H9 (cell line): ENCODE results near the gene FBXL16. TPM values are rescaled to one million over a fixed set of nuclear protein-coding genes. Genes with fewer than 3 reads are reported as not detected.
A peak's percentile ranks its signal among the peaks of the same experiment; 100 is the strongest.

ENCODE experiments used
- DNase-seq: peaks from one replicate; pipeline ENCODE4 v3.0.0-alpha.2; 2017
- H2AFZ ChIP-seq: one replicate; pipeline ENCODE4 v1.6.1; 2013; ENCODE audit warnings: mild to moderate bottlenecking, low read length, control low read depth, moderate library complexity
- H2AK5ac ChIP-seq: 2 replicates; pipeline ENCODE4 v1.6.1; 2013; ENCODE audit warnings: low read length, control low read depth, mixed read lengths; ENCODE audit not compliant: insufficient read length
- H2BK120ac ChIP-seq: one replicate; pipeline ENCODE4 v1.6.1; 2013; ENCODE audit warnings: low read depth, mild to moderate bottlenecking, low read length, control low read depth, inconsistent platforms; ENCODE audit not compliant: poor library complexity, severe bottlenecking
- H2BK12ac ChIP-seq: 2 replicates; pipeline ENCODE4 v1.6.1; 2013; ENCODE audit warnings: low read length, control low read depth, mixed read lengths, low read depth; ENCODE audit not compliant: insufficient read length
- H2BK15ac ChIP-seq: 2 replicates; pipeline ENCODE4 v1.6.1; 2013; ENCODE audit warnings: low read depth, low read length, control low read depth
- H2BK20ac ChIP-seq: one replicate; pipeline ENCODE4 v1.6.1; 2013; ENCODE audit warnings: low read depth, mild to moderate bottlenecking, low read length, control low read depth, inconsistent platforms; ENCODE audit not compliant: poor library complexity, severe bottlenecking
- H2BK5ac ChIP-seq: 2 replicates; pipeline ENCODE4 v1.6.1; 2013; ENCODE audit warnings: low read length, control low read depth, mixed read lengths; ENCODE audit not compliant: insufficient read length
- H3K14ac ChIP-seq: 2 replicates; pipeline ENCODE4 v1.6.1; 2013; ENCODE audit warnings: low read length, control low read depth; ENCODE audit not compliant: insufficient read depth
- H3K18ac ChIP-seq: 2 replicates; pipeline ENCODE4 v1.6.1; 2013; ENCODE audit warnings: low read depth, mild to moderate bottlenecking, mixed read lengths, low read length, control low read depth; ENCODE audit not compliant: insufficient read length
- H3K23ac ChIP-seq: 2 replicates; pipeline ENCODE4 v1.6.1; 2013; ENCODE audit warnings: low read length, control low read depth, mixed read lengths, low read depth; ENCODE audit not compliant: insufficient read length
- H3K23me2 ChIP-seq: 2 replicates; pipeline ENCODE4 v1.6.1; 2013; ENCODE audit warnings: low read depth, mild to moderate bottlenecking, mixed read lengths, low read length, control low read depth; ENCODE audit not compliant: insufficient read length, poor library complexity, severe bottlenecking
- H3K27ac ChIP-seq: 2 replicates; pipeline ENCODE4 v1.5.1; 2013; ENCODE audit warnings: low read length, control low read depth, mixed read lengths, low read depth; ENCODE audit not compliant: insufficient read length
- H3K27me3 ChIP-seq: 2 replicates; pipeline ENCODE4 v1.6.1; 2013; ENCODE audit warnings: low read length, control low read depth, inconsistent platforms; ENCODE audit not compliant: insufficient read depth
- H3K4ac ChIP-seq: 2 replicates; pipeline ENCODE4 v1.6.1; 2013; ENCODE audit warnings: low read depth, mild to moderate bottlenecking, control low read depth, inconsistent platforms, low read length, moderate library complexity
- H3K4me1 ChIP-seq: 2 replicates; pipeline ENCODE4 v1.6.1; 2013; ENCODE audit warnings: low read length, control low read depth, inconsistent platforms; ENCODE audit not compliant: insufficient read depth
- H3K4me2 ChIP-seq: 2 replicates; pipeline ENCODE4 v1.6.1; 2013; ENCODE audit warnings: low read length, control low read depth, mixed read lengths; ENCODE audit not compliant: insufficient read length, insufficient read depth
- H3K56ac ChIP-seq: 2 replicates; pipeline ENCODE4 v1.6.1; 2013; ENCODE audit warnings: low read depth, mild to moderate bottlenecking, mixed read lengths, low read length, control low read depth; ENCODE audit not compliant: insufficient read length
- H3K79me1 ChIP-seq: 2 replicates; pipeline ENCODE4 v1.6.1; 2013; ENCODE audit warnings: low read depth, mild to moderate bottlenecking, moderate library complexity, low read length, control low read depth, inconsistent platforms; ENCODE audit not compliant: insufficient read depth, poor library complexity, severe bottlenecking
- H3K79me2 ChIP-seq: 2 replicates; pipeline ENCODE4 v1.6.1; 2013; ENCODE audit warnings: low read length, control low read depth, inconsistent platforms; ENCODE audit not compliant: insufficient read depth
- H3K9ac ChIP-seq: 2 replicates; pipeline ENCODE4 v1.6.1; 2013; ENCODE audit warnings: low read length, control low read depth, mixed read lengths; ENCODE audit not compliant: insufficient read length; ENCODE audit errors: extremely low read depth
- H3K9me3 ChIP-seq: one replicate; pipeline ENCODE4 v1.6.1; 2013; ENCODE audit warnings: low read depth, low read length, inconsistent platforms; ENCODE audit not compliant: control insufficient read depth
- H3T11ph ChIP-seq: one replicate; pipeline ENCODE4 v1.6.1; 2013; ENCODE audit warnings: mild to moderate bottlenecking, low read length, control low read depth, inconsistent platforms
- H4K20me1 ChIP-seq: one replicate; pipeline ENCODE4 v1.6.1; 2013; ENCODE audit not compliant: control insufficient read depth, insufficient read length, insufficient read depth
- H4K5ac ChIP-seq: 2 replicates; pipeline ENCODE4 v1.6.1; 2013; ENCODE audit warnings: low read depth, mild to moderate bottlenecking, mixed read lengths, low read length, control low read depth; ENCODE audit not compliant: insufficient read length
- H4K8ac ChIP-seq: replicated peaks from 2 replicates; pipeline ENCODE4 v1.6.1; 2013; ENCODE audit warnings: low read length, control low read depth, mixed read lengths, low read depth; ENCODE audit not compliant: insufficient read length
- H4K91ac ChIP-seq: 2 replicates; pipeline ENCODE4 v1.6.1; 2013; ENCODE audit warnings: low read depth, mild to moderate bottlenecking, moderate library complexity, mixed read lengths, low read length, control low read depth; ENCODE audit not compliant: insufficient read length
- H3K27ac Mint-ChIP-seq, 3 experiments: 2 replicates in 2 of 3; 3 replicates in 1 of 3; pipeline ENCODE4 v1.8.0; 2020 to 2021; ENCODE audit warnings: mixed read lengths in 3 of 3, mild to moderate bottlenecking in 1 of 3, moderate library complexity in 1 of 3
- H3K27me3 Mint-ChIP-seq: 2 replicates; pipeline ENCODE4 v1.8.0; 2021; ENCODE audit warnings: low read depth, mild to moderate bottlenecking, moderate library complexity, mixed read lengths
- H3K36me3 Mint-ChIP-seq, 3 experiments: 2 replicates in 2 of 3; 3 replicates in 1 of 3; pipeline ENCODE4 v1.8.0; 2020 to 2021; ENCODE audit warnings: low read depth in 3 of 3, mixed read lengths in 3 of 3; ENCODE audit not compliant: insufficient read depth in 1 of 3
- H3K4me1 Mint-ChIP-seq, 2 experiments: 2 replicates each; pipeline ENCODE4 v1.8.0; 2020; ENCODE audit warnings: mixed read lengths in 2 of 2
- H3K4me3 Mint-ChIP-seq, 2 experiments: 2 replicates in 1 of 2; 3 replicates in 1 of 2; pipeline ENCODE4 v1.8.0; 2020 to 2021; ENCODE audit warnings: mild to moderate bottlenecking in 2 of 2, mixed read lengths in 2 of 2, moderate library complexity in 1 of 2
- H3K9me3 Mint-ChIP-seq, 2 experiments: 2 replicates in 1 of 2; 3 replicates in 1 of 2; pipeline ENCODE4 v1.8.0; 2020; ENCODE audit warnings: mild to moderate bottlenecking in 2 of 2, mixed read lengths in 2 of 2, moderate library complexity in 1 of 2
- CTCF ChIP-seq: fragments of 200-600 bp; sonication (generic); conservative IDR thresholded peaks from 3 replicates; pipeline ENCODE4 v1.8.0; 2021; ENCODE audit warnings: antibody characterized with exemption, mild to moderate bottlenecking
- WGBS: extraction: QIAGEN DNeasy Blood & Tissue Kit; methylation state at CpG from one replicate; pipeline ENCODE4 v1.1.7; 2013; ENCODE audit warnings: missing lambda C conversion rate, low lambda C conversion rate, mixed read lengths; ENCODE audit not compliant: insufficient read length; ENCODE audit errors: extremely low coverage; 5-methylcytosine and 5-hydroxymethylcytosine counted together
- total RNA-seq: library from RNA; stranded (reverse); gene quantifications from 2 replicates; pipeline ENCODE4 v1.2.1, GENCODE V29; 2021

FBXL16 gene
- total RNA-seq, 1 experiment from 2014 or later = 9.6 TPM

GRCh38 chr16:708019-708418 lies 2.4 kb upstream of the FBXL16 start:
- Mint-ChIP-seq H3K4me1 (peaks cover 3 to 10% of the 10 kb centered on the region in 2 experiments; a peak in 3 of 4 replicates), H3K9me3 (peaks cover 0 to 2% of the 10 kb centered on the region in 2 experiments; a peak in 2 of 5 replicates), H3K36me3 (no peaks in the 10 kb centered on the region), H3K27ac (no peak overlapping the region), H3K27me3 (peaks cover 81% of the 10 kb centered on the region), H3K4me3 (peak overlapping the region in 1 of 2 experiments; percentile 48; a peak in 2 of 5 replicates)
- no peaks in the 10 kb centered on the region for H3K9me3 ChIP-seq
- no peak overlapping the region for H2BK120ac ChIP-seq
- no peaks in the 10 kb centered on the region for H3K79me2 ChIP-seq
- H3K4me2 ChIP-seq = no peak overlapping the region
- no peak overlapping the region for H3T11ph ChIP-seq
- H2BK5ac ChIP-seq = no peak overlapping the region
- peaks cover 4% of the 10 kb centered on the region for H3K23me2 ChIP-seq
- no peak overlapping the region for H2AK5ac ChIP-seq
- H3K9ac ChIP-seq = no peak overlapping the region
- TF ChIP-seq CTCF = no peak
- no peaks in the 10 kb centered on the region for H4K20me1 ChIP-seq
- WGBS = no CpG with 5 or more reads among the region's 3 CpGs
- no peak overlapping the region for H3K4ac ChIP-seq
- no peak overlapping the region for H2BK20ac ChIP-seq
- H3K4me1 ChIP-seq = no peaks in the 10 kb centered on the region
- H3K27me3 ChIP-seq = peaks cover 31% of the 10 kb centered on the region; the same call in 1 of the 2 replicates
- H3K23ac ChIP-seq = no peak overlapping the region
- no peak for DNase-seq
- H2BK12ac ChIP-seq = no peak overlapping the region
- no peak overlapping the region for H4K5ac ChIP-seq
- H3K14ac ChIP-seq = no peak overlapping the region
- H4K91ac ChIP-seq = no peak overlapping the region
- H4K8ac ChIP-seq = no peak overlapping the region
- no peak overlapping the region for H2AFZ ChIP-seq
- H3K56ac ChIP-seq = no peak overlapping the region
- no peak overlapping the region for H3K18ac ChIP-seq
- H2BK15ac ChIP-seq = no peak overlapping the region
- no peak overlapping the region for H3K27ac ChIP-seq
- H3K79me1 ChIP-seq = no peaks in the 10 kb centered on the region
